ENCODE data around the gene ANKRD9.
"Not testable (repeated sequence)": the region's sequence is repeated elsewhere in the genome, so short reads cannot be mapped to it uniquely, and the experiment has no call there.

The ANKRD9 gene

DNA sequence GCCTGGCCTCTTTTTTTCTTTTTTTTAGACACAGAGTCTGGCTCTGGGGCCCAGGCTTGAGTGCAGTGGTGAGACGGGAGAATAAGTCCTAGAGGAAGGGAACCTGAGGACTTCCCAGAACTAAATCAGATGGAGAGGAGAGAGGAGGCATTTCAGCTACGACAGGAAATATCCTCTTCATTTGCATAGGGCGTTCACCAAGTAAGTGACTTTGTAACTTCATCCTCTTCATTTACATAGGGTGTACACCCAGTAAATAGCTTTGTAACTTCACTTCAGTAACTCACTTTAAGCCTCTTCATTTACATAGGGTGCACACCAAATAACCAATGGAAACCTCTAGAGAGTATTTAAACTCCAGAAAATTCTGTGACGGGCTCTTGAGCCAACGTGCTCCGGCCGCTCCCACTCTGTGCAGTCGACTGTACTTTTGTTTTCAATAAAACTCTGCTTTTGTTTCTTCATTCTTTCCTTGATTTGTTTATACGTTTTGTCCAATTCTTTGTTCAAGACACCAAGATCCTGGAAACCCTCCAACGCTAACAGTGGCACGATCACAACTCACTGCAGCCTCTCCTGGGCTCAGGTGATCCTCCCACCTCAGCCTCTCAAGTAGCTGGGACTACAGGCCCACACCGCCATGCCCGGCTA is 21.4 kb upstream of the ANKRD9 start:
- Histone ChIP-seq H3K9me3 (ENCODE audit: insufficient read depth, low read depth, low read length) (no peaks in the 10 kb centered on the region), H3K4me3 (ENCODE audit: low read length) (no peak overlapping the region), H3K27me3 (ENCODE audit: insufficient read depth, low read length) (no peaks in the 10 kb centered on the region), H3K9ac (ENCODE audit: low read depth, low read length) (no peak overlapping the region), H3K27ac (ENCODE audit: low read length) (no peak overlapping the region), H3K36me3 (ENCODE audit: insufficient read depth, low read depth, low read length) (no peaks in the 10 kb centered on the region), H3K4me1 (ENCODE audit: insufficient read depth, low read length) (peaks cover 3% of the 10 kb centered on the region; the same call in 1 of the 2 replicates)

DNA sequence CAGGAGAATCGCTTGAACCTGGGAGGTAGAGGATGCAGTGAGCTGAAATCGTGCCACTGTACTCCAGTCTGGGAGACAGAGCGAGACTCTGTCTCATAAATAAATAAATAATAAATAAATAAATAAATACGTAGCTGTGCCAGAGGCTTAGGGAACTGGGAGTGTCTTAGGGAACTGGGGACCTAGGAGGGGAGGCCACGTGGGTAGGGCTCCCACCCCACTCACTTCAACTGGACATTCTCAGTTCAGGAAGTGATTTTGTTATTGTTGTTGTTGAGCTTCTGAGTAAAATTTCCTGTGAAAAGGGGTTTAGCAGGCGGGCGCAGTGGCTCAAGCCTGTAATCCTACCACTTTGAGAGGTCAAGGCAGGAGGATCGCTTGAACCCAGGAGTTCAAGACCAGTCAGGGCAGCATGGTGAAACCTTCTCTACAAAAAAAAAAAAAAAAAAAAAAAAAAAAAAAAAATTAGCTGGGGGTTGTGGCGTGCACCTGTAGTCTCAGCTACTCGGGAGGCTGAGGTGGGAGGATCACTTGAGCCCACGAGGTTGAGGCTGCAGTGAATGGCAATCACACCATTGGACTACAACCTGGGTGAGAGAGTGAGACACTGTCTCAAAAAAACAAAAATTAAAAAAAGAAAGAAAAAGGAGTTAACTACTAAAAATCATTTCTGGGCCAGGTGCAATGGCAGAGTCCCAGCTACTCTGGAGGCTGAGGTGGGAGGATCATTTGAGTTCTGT is 19.0 kb upstream of the ANKRD9 start:
- Histone ChIP-seq H3K9ac (ENCODE audit: low read depth, low read length) (no peak overlapping the region), H3K27me3 (ENCODE audit: insufficient read depth, low read length) (no peaks in the 10 kb centered on the region), H3K27ac (ENCODE audit: low read length) (no peak overlapping the region), H3K9me3 (ENCODE audit: insufficient read depth, low read depth, low read length) (no peaks in the 10 kb centered on the region), H3K4me3 (ENCODE audit: low read length) (no peak overlapping the region), H3K36me3 (ENCODE audit: insufficient read depth, low read depth, low read length) (no peaks in the 10 kb centered on the region), H3K4me1 (ENCODE audit: insufficient read depth, low read length) (peaks cover 8% of the 10 kb centered on the region; the same call in 1 of the 2 replicates)

- Histone ChIP-seq H3K9ac (ENCODE audit: low read depth, low read length) (no peak overlapping the region), H3K27ac (ENCODE audit: low read length) (no peak overlapping the region), H3K36me3 (ENCODE audit: insufficient read depth, low read depth, low read length) (no peaks in the 10 kb centered on the region), H3K4me3 (ENCODE audit: low read length) (no peak overlapping the region), H3K4me1 (ENCODE audit: insufficient read depth, low read length) (peaks cover 7% of the 10 kb centered on the region; the same call in 1 of the 2 replicates), H3K9me3 (ENCODE audit: insufficient read depth, low read depth, low read length) (no peaks in the 10 kb centered on the region), H3K27me3 (ENCODE audit: insufficient read depth, low read length) (no peaks in the 10 kb centered on the region)
These were observed 16.4 kb upstream of the ANKRD9 start for GRCh38 chr14:102525929-102526497.

DNA sequence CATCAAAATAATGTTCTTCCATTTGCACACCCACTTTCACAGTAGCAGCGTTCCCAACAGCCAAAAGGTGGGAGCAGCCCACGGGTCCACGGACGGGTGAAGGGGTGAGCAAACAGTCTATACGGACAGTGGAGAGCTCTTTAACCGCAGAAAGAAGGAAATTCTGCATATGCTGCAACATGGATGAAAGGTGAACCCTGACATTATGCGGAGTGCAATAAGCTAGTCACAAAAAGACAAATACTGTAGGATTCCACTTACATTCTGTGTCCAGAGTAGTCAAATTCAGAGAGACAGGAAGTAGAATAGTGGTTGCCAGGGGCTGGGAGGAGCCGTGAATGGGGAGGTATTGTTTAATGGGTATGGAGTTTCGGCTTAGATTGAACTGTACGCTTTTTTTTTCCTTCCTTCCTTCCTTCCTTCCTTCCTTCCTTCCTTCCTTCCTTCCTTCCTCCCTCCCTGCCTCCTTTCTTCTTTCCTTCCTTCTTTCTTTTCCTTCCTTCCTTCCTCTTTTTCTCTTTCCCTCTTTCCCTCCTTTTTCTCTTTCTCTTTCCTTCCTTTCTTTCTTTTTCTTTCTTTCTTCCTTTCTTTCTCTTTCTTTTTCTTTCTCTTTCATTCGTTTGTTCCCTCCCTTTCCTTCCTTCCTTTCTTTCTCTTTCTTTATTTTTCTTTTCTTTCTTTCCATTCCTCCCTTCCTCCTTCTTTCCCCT is 15.8 kb upstream of the ANKRD9 start:
- Histone ChIP-seq H3K9me3 (ENCODE audit: insufficient read depth, low read depth, low read length) (no peaks in the 10 kb centered on the region), H3K9ac (ENCODE audit: low read depth, low read length) (peak overlapping the region; percentile 79; the same call in 1 of the 2 replicates), H3K27ac (ENCODE audit: low read length) (peak overlapping the region; percentile 44), H3K4me1 (ENCODE audit: insufficient read depth, low read length) (0 out of 2 replicates have a peak, but pooled peaks cover 5% of the 10 kb centered on the region), H3K27me3 (ENCODE audit: insufficient read depth, low read length) (no peaks in the 10 kb centered on the region), H3K4me3 (ENCODE audit: low read length) (peak overlapping the region; percentile 90), H3K36me3 (ENCODE audit: insufficient read depth, low read depth, low read length) (no peaks in the 10 kb centered on the region)

DNA sequence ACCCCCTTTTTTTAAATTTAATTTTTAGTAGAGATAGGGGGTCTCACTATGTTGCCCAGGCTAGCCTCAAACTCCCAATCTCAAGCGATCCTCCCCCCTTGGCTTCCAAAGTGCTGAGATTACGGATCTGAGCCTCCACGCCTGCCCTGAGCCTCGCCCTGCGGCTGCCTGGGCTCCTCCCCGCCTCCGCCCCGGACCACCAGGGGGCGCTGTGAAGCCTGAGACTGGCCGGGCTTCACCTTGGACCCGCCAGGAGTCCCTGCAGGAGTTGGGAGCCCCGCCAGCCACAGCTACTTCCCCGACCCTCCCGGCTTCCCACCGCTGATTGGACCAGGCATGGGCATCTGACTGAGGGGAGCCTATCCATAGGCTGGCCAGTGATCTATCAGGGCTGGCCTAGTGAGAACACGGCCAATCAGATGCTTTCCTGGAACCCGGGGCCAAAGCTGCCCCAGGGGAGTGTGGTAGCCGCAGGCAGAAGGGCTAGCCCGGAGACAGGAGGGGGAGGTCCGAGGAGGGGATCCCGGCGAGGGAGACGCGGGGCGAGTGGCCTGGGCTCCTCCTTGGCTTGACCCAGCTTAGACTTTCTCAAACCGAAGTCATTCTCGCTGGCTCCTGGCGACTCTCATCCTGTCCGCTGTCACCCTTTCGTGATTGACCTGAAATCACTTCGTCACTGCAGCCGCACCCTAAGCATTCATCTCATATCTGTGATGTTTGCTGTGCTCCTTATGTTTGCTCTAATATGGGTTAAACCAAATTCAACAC is 15.1 kb upstream of the ANKRD9 start:
- Histone ChIP-seq H3K27me3 (ENCODE audit: insufficient read depth, low read length) (no peaks in the 10 kb centered on the region), H3K9ac (ENCODE audit: low read depth, low read length) (peak overlapping the region; percentile 79; the same call in 1 of the 2 replicates), H3K36me3 (ENCODE audit: insufficient read depth, low read depth, low read length) (no peaks in the 10 kb centered on the region), H3K9me3 (ENCODE audit: insufficient read depth, low read depth, low read length) (no peaks in the 10 kb centered on the region), H3K27ac (ENCODE audit: low read length) (peak overlapping the region; percentile 44), H3K4me1 (ENCODE audit: insufficient read depth, low read length) (0 out of 2 replicates have a peak, but pooled peaks cover 5% of the 10 kb centered on the region), H3K4me3 (ENCODE audit: low read length) (peak overlapping the region; percentile 90)

DNA sequence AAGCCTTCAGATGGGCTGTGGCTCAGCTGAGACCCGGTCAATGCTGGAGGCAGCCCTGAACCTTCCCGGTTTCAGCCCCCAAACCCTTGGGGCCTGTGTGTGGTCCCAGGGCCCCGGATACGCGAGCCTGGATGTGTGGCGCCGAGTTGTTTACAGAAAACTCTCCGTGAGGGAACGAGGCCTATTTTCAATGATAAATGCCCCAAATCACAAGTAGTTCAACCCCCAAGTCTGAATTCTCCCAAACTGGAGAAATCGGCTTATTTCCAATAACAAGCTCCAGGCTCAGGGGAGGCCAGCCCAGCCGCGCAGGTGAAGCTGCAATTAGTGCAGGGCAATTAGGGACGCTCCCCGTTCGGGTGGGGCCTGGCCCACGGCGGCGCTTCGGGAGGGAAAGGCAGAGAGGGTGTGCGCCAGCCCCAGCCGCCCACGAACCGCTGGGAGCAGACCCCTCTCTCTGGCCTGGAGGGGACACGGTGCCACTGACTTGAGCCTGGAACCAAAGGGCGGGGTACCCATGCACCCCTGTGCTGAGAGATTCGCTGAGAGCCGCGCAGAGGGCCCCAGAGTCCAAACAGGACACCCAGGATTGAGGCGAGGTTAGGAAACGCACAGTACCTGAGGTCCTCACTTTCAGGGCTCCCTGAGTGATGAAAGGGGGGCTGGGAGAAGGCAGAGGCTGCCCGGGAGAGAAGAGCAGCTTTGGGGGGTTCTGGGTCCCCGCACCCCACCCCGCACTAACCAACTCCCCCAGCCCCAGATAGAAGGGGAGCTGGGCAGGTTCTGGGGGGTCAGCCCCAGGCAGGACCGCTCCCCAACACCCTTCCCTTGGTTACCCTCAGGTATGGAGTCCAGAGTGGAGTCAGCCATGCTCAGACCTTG is 14.2 kb upstream of the ANKRD9 start:
- H3K9me3 ChIP-seq (ENCODE audit: insufficient read depth, low read depth, low read length): no peaks in the 10 kb centered on the region
- H3K27ac ChIP-seq (ENCODE audit: low read length): no peak overlapping the region
- 0 out of 2 replicates have a peak, but pooled peaks cover under 1% of the 10 kb centered on the region for H3K27me3 ChIP-seq (ENCODE audit: insufficient read depth, low read length)
- H3K9ac ChIP-seq (ENCODE audit: low read depth, low read length): no peak overlapping the region
- no peaks in the 10 kb centered on the region for H3K36me3 ChIP-seq (ENCODE audit: insufficient read depth, low read depth, low read length)
- 0 out of 2 replicates have a peak, but pooled peaks cover 5% of the 10 kb centered on the region for H3K4me1 ChIP-seq (ENCODE audit: insufficient read depth, low read length)
- no peak overlapping the region for H3K4me3 ChIP-seq (ENCODE audit: low read length)

DNA sequence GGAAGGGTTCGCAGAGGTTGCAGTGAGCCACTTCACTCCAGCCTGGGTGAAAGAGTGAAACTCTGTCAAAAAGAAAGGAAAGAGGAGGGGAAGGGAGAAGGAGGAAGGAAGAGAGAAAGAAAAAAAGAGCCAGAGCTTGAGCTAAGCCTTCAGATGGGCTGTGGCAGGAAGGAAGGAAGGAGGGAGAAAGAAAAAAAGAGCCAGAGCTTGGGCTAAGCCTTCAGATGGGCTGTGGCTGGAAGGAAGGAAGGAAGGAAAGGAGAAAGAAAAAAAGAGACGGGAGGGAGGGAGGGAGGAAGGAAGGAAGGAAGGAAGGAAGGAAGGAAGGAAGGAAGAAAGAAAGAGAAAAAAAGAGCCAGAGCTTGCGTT is 13.6 kb upstream of the ANKRD9 start:
- Histone ChIP-seq H3K27ac (ENCODE audit: low read length) (no peak overlapping the region), H3K27me3 (ENCODE audit: insufficient read depth, low read length) (peaks cover 6% of the 10 kb centered on the region; the same call in 1 of the 2 replicates), H3K4me1 (ENCODE audit: insufficient read depth, low read length) (0 out of 2 replicates have a peak, but pooled peaks cover 5% of the 10 kb centered on the region), H3K4me3 (ENCODE audit: low read length) (no peak overlapping the region), H3K9ac (ENCODE audit: low read depth, low read length) (no peak overlapping the region), H3K9me3 (ENCODE audit: insufficient read depth, low read depth, low read length) (no peaks in the 10 kb centered on the region), H3K36me3 (ENCODE audit: insufficient read depth, low read depth, low read length) (no peaks in the 10 kb centered on the region)

GRCh38 chr14:102519709-102520108 is 10.1 kb upstream of the ANKRD9 start:
- not testable (repeated sequence) for H3K27ac ChIP-seq (ENCODE audit: low read length)

GRCh38 chr14:102518063-102518648 is 8.6 kb upstream of the ANKRD9 start:
- H3K4me1 ChIP-seq (ENCODE audit: insufficient read depth, low read length): no peaks in the 10 kb centered on the region
- H3K27me3 ChIP-seq (ENCODE audit: insufficient read depth, low read length): peaks cover 15% of the 10 kb centered on the region; the same call in 1 of the 2 replicates
- H3K36me3 ChIP-seq (ENCODE audit: insufficient read depth, low read depth, low read length): no peaks in the 10 kb centered on the region
- H3K4me3 ChIP-seq (ENCODE audit: low read length): 0 out of 2 replicates have a peak overlapping the region, but pooled peaks have one; percentile 62
- H3K27ac ChIP-seq (ENCODE audit: low read length): no peak overlapping the region
- H3K9ac ChIP-seq (ENCODE audit: low read depth, low read length): no peak overlapping the region
- no peaks in the 10 kb centered on the region for H3K9me3 ChIP-seq (ENCODE audit: insufficient read depth, low read depth, low read length)

More at GRCh38 chr14:102519709-102520108, 10.1 kb upstream of the ANKRD9 start:
- not testable (repeated sequence) for H3K4me1 ChIP-seq (ENCODE audit: insufficient read depth, low read length); H3K4me3 ChIP-seq (ENCODE audit: low read length); H3K36me3 ChIP-seq (ENCODE audit: insufficient read depth, low read depth, low read length); H3K9me3 ChIP-seq (ENCODE audit: insufficient read depth, low read depth, low read length); H3K9ac ChIP-seq (ENCODE audit: low read depth, low read length)
- peaks cover 15% of the 10 kb centered on the region; the same call in 1 of the 2 replicates for H3K27me3 ChIP-seq (ENCODE audit: insufficient read depth, low read length)
